Motor neuron (in vitro differentiated cells): ENCODE data around the gene UBE3C. TPM values are rescaled to one million over a fixed set of nuclear protein-coding genes. Genes with fewer than 3 reads are reported as not detected.
A peak's percentile ranks its signal among the peaks of the same experiment; 100 is the strongest.

Experiments used
- ATAC-seq, 8 experiments: fragments of 200-7000 bp; cut with Tn5 transposase; replicated peaks in 6 of 8; 2 replicates each; pipeline ENCODE4 v1.8.0; 2021; ENCODE audit warnings: mild to moderate bottlenecking in 8 of 8, moderate library complexity in 8 of 8
- H3K27ac ChIP-seq, 2 donors: fragments of 250-450 bp; sonication (Bioruptor Pico); 2 replicates each; pipeline ENCODE4 v1.9.0; 2021; ENCODE audit warnings: antibody characterized with exemption in 2 of 2, mild to moderate bottlenecking in 2 of 2, moderate library complexity in 1 of 2
- H3K4me1 ChIP-seq, 2 donors: fragments of 250-450 bp; sonication (Bioruptor Pico); replicated peaks in 1 of 2; 2 replicates each; pipeline ENCODE4 v1.6.1; 2021; ENCODE audit warnings: antibody characterized with exemption in 2 of 2, mild to moderate bottlenecking in 2 of 2, moderate library complexity in 1 of 2
- H3K4me3 ChIP-seq, 5 donors: fragments of 250-450 bp; sonication (Bioruptor Pico); 2 replicates each; pipeline ENCODE4 v1.9.0; 2021; ENCODE audit warnings: antibody characterized with exemption in 5 of 5, mild to moderate bottlenecking in 5 of 5, moderate library complexity in 4 of 5
- WGBS, 10 experiments: fragments of 450-650 bp; shearing (Covaris generic); methylation state at CpG; one replicate each; pipeline ENCODE4 v1.0.0; 2022; 5-methylcytosine and 5-hydroxymethylcytosine counted together
- in situ Hi-C, 9 experiments: fragments of 400-800 bp; cut with MboI; loops; one replicate each; pipeline ENCODE4 v1.15.0; 2021; ENCODE audit warnings: low sequenced_read_pairs in 9 of 9, low pct_unique_long_range_greater_than_20kb in 2 of 9; ENCODE audit not compliant: unreplicated experiment in 9 of 9
- total RNA-seq, 8 experiments: library from RNA; unstranded; fragments of 300-600 nt; gene quantifications; 2 replicates each; pipeline versions ENCODE4 v1.2.3 to v1.2.4, GENCODE V29; 2022

The UBE3C gene
- total RNA-seq, 8 experiments from 2014 or later, result 21.8 to 111 (median 34.1) TPM

GRCh38 chr7:157300369-157300825 is 161.7 kb downstream of the UBE3C start:
- in situ Hi-C loops, result no loop called here
- Histone ChIP-seq H3K4me3 (no peak overlapping the region), H3K4me1 (no peaks in the 10 kb centered on the region), H3K27ac (no peak overlapping the region)
- peak in 3 of 8 experiments; percentile 21 to 35 (median 28) for ATAC-seq
- 50 to 85% (median 76%) methylated on average over 2 to 9 of the region's 29 CpGs; no CpG with 5 or more reads in 6 of the 10 experiments for WGBS, 10 experiments

GRCh38 chr7:157301610-157302120 is 162.9 kb downstream of the UBE3C start:
- 70 to 100% (median 85%) methylated on average over 2 to 5 of the region's 10 CpGs; no CpG with 5 or more reads in 2 of the 10 experiments for WGBS, 10 experiments
- H3K4me3 ChIP-seq, result no peak overlapping the region
- no peak for ATAC-seq
- H3K4me1 ChIP-seq, result no peaks in the 10 kb centered on the region
- no peak overlapping the region for H3K27ac ChIP-seq
- in situ Hi-C loops, result no loop called here

DNA sequence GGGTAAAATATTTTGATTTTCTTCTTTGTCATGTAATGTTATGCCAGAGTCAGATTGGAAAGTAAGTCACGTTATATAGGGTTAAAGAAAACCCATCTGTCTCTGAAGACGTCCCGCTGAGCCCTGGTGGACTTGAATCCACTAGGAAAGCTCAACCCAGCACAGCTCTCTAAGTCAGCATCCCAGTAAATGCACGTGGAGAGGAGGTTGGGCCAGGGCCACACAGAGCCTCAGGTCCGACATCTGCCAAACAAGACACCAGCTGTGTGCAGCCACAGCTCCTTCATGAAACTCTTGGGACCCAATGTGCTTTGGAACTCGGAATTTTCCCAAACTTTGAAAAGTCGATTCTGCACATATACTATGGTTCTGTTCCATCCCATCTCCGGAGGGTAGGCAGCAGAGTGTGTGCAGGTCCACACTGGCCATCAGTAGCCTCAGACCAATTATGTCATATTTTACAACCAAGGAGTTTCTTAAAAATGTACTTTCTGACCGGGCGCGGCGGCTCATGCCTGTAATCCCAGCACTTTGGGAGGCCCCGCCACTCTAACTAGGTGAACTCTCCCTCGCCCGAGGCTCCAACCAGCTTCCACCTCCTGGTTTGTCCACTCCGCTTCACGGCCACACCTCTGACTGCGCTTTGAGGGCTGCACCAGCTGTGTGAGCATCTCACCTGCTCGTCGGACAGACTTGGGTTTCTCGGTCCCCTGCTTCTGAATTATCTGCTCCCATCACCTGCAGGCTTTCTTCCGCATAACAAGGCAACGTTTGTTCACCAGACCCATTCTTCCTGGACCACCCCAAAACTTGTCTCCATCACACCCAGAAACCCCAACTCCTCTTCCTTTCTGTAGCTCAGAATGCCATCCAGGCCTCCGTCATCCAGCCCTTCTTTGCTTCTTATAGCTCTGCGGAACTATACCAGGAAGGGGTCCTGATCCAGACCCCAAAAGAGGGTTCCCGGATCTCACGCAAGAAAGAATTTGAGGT is 168.4 kb downstream of the UBE3C start:
- 66 to 100% (median 74%) methylated on average over 3 to 15 of the region's 27 CpGs for WGBS, 10 experiments
- peaks cover 0 to 4% of the 10 kb centered on the region in 2 donors for H3K4me1 ChIP-seq
- H3K4me3 ChIP-seq, result no peak overlapping the region
- ATAC-seq, result no peak
- in situ Hi-C loops, result no loop called here
- H3K27ac ChIP-seq, result no peak overlapping the region

DNA sequence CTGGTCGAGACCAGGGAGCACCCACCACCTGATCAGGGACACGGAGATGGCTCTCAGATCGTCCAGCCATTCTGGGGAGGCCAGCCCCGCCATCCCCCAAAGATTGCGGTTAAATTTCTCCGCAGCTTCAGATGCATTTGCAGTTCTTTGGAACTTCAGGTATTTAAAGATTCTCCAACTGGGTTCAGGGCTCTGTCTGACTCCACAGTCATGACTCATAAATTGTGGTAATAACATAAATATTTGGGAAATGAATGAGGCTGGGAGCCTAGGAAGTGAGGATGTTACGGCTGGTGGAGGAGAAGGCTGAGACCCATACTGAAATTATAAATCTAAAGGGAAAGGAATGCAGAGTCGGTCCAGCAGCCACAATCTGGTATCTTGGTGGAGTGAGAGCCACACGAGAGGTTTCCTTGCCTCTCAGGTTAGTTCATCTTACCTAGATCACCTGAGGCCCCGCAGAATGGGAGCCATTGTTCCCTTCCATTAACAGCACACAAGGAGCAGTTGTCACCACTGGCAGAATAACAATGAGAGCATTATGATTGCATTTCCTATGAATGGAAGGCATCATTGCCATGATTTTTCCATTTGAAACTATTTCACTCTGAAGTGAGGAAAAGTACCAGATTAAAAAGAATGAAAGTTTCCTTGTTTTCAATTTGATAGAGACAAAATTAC is 171.4 kb downstream of the UBE3C start:
- no peak overlapping the region for H3K27ac ChIP-seq
- WGBS, 10 experiments, result 0 to 82% (median 20%) methylated on average over 1 to 8 of the region's 10 CpGs; no CpG with 5 or more reads in 2 of the 10 experiments
- ATAC-seq, result peak in 2 of 8 experiments; percentile 61 to 76
- in situ Hi-C loops, result no loop called here
- H3K4me3 ChIP-seq, result no peak overlapping the region
- peaks cover 0 to 4% of the 10 kb centered on the region in 2 donors for H3K4me1 ChIP-seq

GRCh38 chr7:157310676-157311185 is 172.0 kb downstream of the UBE3C start:
- in situ Hi-C loops, result no loop called here
- peaks cover 0 to 4% of the 10 kb centered on the region in 2 donors for H3K4me1 ChIP-seq
- ATAC-seq, result peak in 3 of 8 experiments; percentile 7 to 45 (median 39)
- no peak overlapping the region for H3K4me3 ChIP-seq
- WGBS, 10 experiments, result 0 to 63% (median 42%) methylated on average over 1 to 6 of the region's 7 CpGs; no CpG with 5 or more reads in 1 of the 10 experiments
- H3K27ac ChIP-seq, result no peak overlapping the region

DNA sequence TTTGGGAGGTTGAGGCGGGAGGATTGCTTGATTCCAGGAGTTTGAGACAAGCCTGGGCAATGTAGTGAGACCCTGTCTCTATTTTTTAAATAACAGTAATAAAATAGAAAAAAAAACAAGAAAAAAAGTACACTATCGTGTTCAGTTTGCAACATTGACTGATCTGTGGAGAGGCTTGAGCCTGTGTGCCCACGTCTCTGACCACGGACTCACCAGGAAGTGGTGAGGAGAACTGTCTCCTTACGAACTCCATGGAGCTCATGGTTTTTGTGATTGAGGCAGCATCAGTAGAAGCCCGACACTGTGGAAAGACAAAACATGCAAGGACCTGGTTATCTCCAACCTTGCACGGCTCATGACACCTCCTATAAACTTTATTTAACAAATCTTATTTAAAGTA is 174.2 kb downstream of the UBE3C start:
- in situ Hi-C loops, result no loop called here

DNA sequence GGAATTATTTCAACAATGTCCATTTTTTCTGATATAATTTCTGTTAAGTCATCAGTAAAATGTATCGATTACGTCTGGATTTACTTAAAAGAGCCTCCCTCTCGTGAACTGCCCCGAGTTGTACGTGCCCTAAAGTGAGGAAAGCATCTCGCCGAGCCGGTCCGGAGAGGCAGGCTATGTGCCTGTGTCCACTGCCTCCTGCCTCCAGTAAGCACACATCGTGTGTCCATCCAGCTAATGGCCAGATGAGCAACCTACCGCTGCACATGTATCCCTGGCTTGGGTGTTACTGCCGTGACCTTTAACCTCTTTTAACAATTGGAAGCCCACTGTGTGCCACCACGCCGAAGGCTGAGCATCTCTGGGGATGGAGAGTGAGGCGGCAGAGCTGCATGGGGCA is 174.9 kb downstream of the UBE3C start:
- Histone ChIP-seq H3K27ac (no peak overlapping the region), H3K4me1 (no peaks in the 10 kb centered on the region), H3K4me3 (no peak overlapping the region)
- in situ Hi-C loops, result no loop called here
- no peak for ATAC-seq
- 80 to 85% (median 84%) methylated on average over 7 to 8 of the region's 15 CpGs; no CpG with 5 or more reads in 7 of the 10 experiments for WGBS, 10 experiments

More for the DNA sequence above, 174.2 kb downstream of the UBE3C start:
- 61 to 100% (median 80%) methylated on average over 1 to 6 of the region's 7 CpGs; no CpG with 5 or more reads in 1 of the 10 experiments for WGBS, 10 experiments
- no peak overlapping the region for H3K27ac ChIP-seq
- no peak for ATAC-seq
- no peaks in the 10 kb centered on the region for H3K4me1 ChIP-seq
- no peak overlapping the region for H3K4me3 ChIP-seq

DNA sequence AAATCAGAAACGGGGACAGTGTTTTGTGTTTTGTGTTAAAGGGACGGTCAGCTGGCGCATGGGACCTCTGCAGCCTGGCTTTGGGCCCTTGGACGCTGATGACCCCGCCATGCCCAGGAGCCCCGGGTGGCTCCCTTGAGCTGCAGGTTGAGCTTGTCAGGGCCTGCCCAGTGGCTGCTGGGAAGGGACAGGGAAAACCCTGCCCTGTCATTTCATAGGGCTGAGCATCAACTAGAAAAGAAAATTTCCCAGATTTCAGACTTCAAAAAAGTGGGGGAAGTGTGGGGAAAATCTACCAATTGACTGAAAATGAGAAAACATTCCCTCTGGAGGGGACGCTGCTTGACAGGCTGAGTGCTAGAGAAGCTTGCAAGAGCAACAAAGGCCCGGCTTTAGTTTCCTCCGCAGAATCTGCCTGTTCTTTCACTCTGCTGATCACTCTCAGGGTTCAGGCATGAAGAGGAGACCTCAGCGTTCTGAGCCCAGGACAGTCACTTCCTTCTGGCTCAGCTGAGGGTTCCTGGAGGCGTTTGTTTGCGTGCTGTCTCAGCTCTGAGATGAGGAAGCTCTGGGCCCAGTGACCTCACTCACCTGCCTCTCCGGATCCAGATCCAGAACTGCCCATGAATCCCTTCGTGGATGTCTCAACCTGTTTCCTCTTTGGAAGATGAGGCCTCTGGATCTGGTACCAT is 179.4 kb downstream of the UBE3C start:
- Histone ChIP-seq H3K4me3 (no peak overlapping the region), H3K4me1 (peaks cover 0 to 2% of the 10 kb centered on the region in 2 donors), H3K27ac (no peak overlapping the region)
- ATAC-seq, result peak in 2 of 8 experiments; percentile 36 to 67
- 19 to 76% (median 56%) methylated on average over 3 to 7 of the region's 14 CpGs; no CpG with 5 or more reads in 2 of the 10 experiments for WGBS, 10 experiments
- in situ Hi-C loops, result no loop called here

Other genes starting within 250 kb of the UBE3C start
- gene LMBR1, start 245.7 kb upstream of the UBE3C start, total RNA-seq, result 10 to 100 TPM; 26.4 to 64.1 (median 31.4) TPM
- gene NOM1, start 189.2 kb upstream of the UBE3C start, total RNA-seq, result 10 to 100 TPM in 3 of 8 experiments, 1 to 10 TPM in 5; 7.2 to 44.4 (median 9.5) TPM
- 10 to 100 TPM in 3 of 8 experiments, 1 to 10 TPM in 3, under 1 TPM in 2; 0.36 to 14.8 (median 4.3) TPM for gene MNX1, start 128.3 kb upstream of the UBE3C start, total RNA-seq
- gene DNAJB6, start 198.1 kb downstream of the UBE3C start, total RNA-seq, result 100 to 1,000 TPM in 5 of 8 experiments, 10 to 100 TPM in 3; 74.7 to 138 (median 109) TPM